HUES48 (cell line): Measurements from ENCODE around the gene PAX2.
A peak's percentile ranks its signal among the peaks of the same experiment; 100 is the strongest.
"Not testable (repeated sequence)": the region's sequence is repeated elsewhere in the genome, so short reads cannot be mapped to it uniquely, and the experiment has no call there.

Experiments
- H3K27ac ChIP-seq: one replicate; pipeline ENCODE4 v1.7.0; 2013; ENCODE audit warnings: low read depth, low read length, inconsistent platforms
- H3K27me3 ChIP-seq: 2 replicates; pipeline ENCODE4 v1.6.1; 2013; ENCODE audit warnings: mild to moderate bottlenecking, low read length; ENCODE audit not compliant: control insufficient read depth, insufficient read depth
- H3K36me3 ChIP-seq: 2 replicates; pipeline ENCODE4 v1.6.1; 2013; ENCODE audit warnings: low read length; ENCODE audit not compliant: control insufficient read depth, insufficient read depth
- H3K4me1 ChIP-seq: 2 replicates; pipeline ENCODE4 v1.6.1; 2013; ENCODE audit warnings: mild to moderate bottlenecking, low read length; ENCODE audit not compliant: control insufficient read depth, insufficient read depth
- H3K4me3 ChIP-seq: 2 replicates; pipeline ENCODE4 v1.5.1; 2013; ENCODE audit warnings: mild to moderate bottlenecking, low read depth, low read length
- H3K9ac ChIP-seq: 2 replicates; pipeline ENCODE4 v1.6.1; 2013; ENCODE audit warnings: mild to moderate bottlenecking, low read depth, low read length, moderate library complexity
- H3K9me3 ChIP-seq: 2 replicates; pipeline ENCODE4 v1.6.1; 2013; ENCODE audit warnings: low read length; ENCODE audit not compliant: control insufficient read depth, insufficient read depth

The PAX2 gene

GRCh38 chr10:100744987-100745881 lies at the start of gene PAX2:
Gene PAX2 (plus strand): TSS chr10:100745582. CDS start chr10:100746261, 679 bp downstream.
- no peak within 1 kb of the TSS for H3K9ac ChIP-seq
- peaks cover 25% of the 10 kb centered on the region for H3K4me1 ChIP-seq
- no peaks in the 10 kb centered on the region for H3K36me3 ChIP-seq
- H3K4me3 ChIP-seq: peak within 1 kb of the TSS; percentile 43; the same call in 1 of the 2 replicates
- no peaks in the 10 kb centered on the region for H3K9me3 ChIP-seq
- no peak within 1 kb of the TSS for H3K27ac ChIP-seq
- H3K27me3 ChIP-seq: peaks cover 99% of the 10 kb centered on the region

GRCh38 chr10:100696477-100696901 lies 48.9 kb upstream of the PAX2 start:
- H3K36me3 ChIP-seq: no peaks in the 10 kb centered on the region
- H3K9ac ChIP-seq: no peak overlapping the region
- H3K4me3 ChIP-seq: no peak overlapping the region
- H3K4me1 ChIP-seq: no peaks in the 10 kb centered on the region
- H3K9me3 ChIP-seq: no peaks in the 10 kb centered on the region
- H3K27me3 ChIP-seq: peaks cover 39% of the 10 kb centered on the region
- no peak overlapping the region for H3K27ac ChIP-seq

- H3K27me3 ChIP-seq: peaks cover 34% of the 10 kb centered on the region
- H3K9ac ChIP-seq: no peak overlapping the region
- no peaks in the 10 kb centered on the region for H3K9me3 ChIP-seq
- no peak overlapping the region for H3K4me3 ChIP-seq
- H3K36me3 ChIP-seq: no peaks in the 10 kb centered on the region
- no peaks in the 10 kb centered on the region for H3K4me1 ChIP-seq
- no peak overlapping the region for H3K27ac ChIP-seq
Observed at GRCh38 chr10:100697070-100697469, 48.3 kb upstream of the PAX2 start.

- Histone ChIP-seq H3K4me1 (no peaks in the 10 kb centered on the region), H3K27ac (no peak overlapping the region), H3K36me3 (no peaks in the 10 kb centered on the region), H3K4me3 (no peak overlapping the region), H3K9ac (no peak overlapping the region), H3K27me3 (peaks cover 34% of the 10 kb centered on the region), H3K9me3 (no peaks in the 10 kb centered on the region)
Observed at GRCh38 chr10:100697631-100698030, 47.8 kb upstream of the PAX2 start.

- H3K9ac ChIP-seq, H3K4me1 ChIP-seq, H3K9me3 ChIP-seq, H3K36me3 ChIP-seq, H3K27ac ChIP-seq, H3K4me3 ChIP-seq: not testable (repeated sequence)
- H3K27me3 ChIP-seq: peaks cover 49% of the 10 kb centered on the region
Observed at GRCh38 chr10:100701704-100702103, 43.7 kb upstream of the PAX2 start.

- Histone ChIP-seq H3K9me3 (no peaks in the 10 kb centered on the region), H3K9ac (no peak overlapping the region), H3K4me1 (peaks cover 2% of the 10 kb centered on the region; the same call in 1 of the 2 replicates), H3K4me3 (no peak overlapping the region), H3K27me3 (peaks cover 60% of the 10 kb centered on the region), H3K36me3 (no peaks in the 10 kb centered on the region), H3K27ac (no peak overlapping the region)
Observed at GRCh38 chr10:100705139-100705538, 40.2 kb upstream of the PAX2 start.

GRCh38 chr10:100707261-100707848 lies 38.0 kb upstream of the PAX2 start:
- Histone ChIP-seq H3K27ac (no peak overlapping the region), H3K36me3 (no peaks in the 10 kb centered on the region), H3K4me1 (peaks cover 2% of the 10 kb centered on the region; the same call in 1 of the 2 replicates), H3K4me3 (no peak overlapping the region), H3K9ac (no peak overlapping the region), H3K27me3 (peaks cover 71% of the 10 kb centered on the region), H3K9me3 (no peaks in the 10 kb centered on the region)

GRCh38 chr10:100709146-100710082 lies 36.0 kb upstream of the PAX2 start:
- H3K27ac ChIP-seq: no peak overlapping the region
- H3K9me3 ChIP-seq: no peaks in the 10 kb centered on the region
- H3K4me3 ChIP-seq: peak overlapping the region; percentile 51
- no peaks in the 10 kb centered on the region for H3K36me3 ChIP-seq
- H3K4me1 ChIP-seq: peaks cover 2% of the 10 kb centered on the region; the same call in 1 of the 2 replicates
- peaks cover 88% of the 10 kb centered on the region for H3K27me3 ChIP-seq
- no peak overlapping the region for H3K9ac ChIP-seq

- Histone ChIP-seq H3K4me3 (peak overlapping the region; percentile 51), H3K9ac (no peak overlapping the region), H3K9me3 (no peaks in the 10 kb centered on the region), H3K27ac (no peak overlapping the region), H3K4me1 (peaks cover 2% of the 10 kb centered on the region; the same call in 1 of the 2 replicates), H3K36me3 (no peaks in the 10 kb centered on the region), H3K27me3 (peaks cover 93% of the 10 kb centered on the region)
Observed at GRCh38 chr10:100710151-100710871, 35.1 kb upstream of the PAX2 start.
